K562 (cell line): Measurements from ENCODE around the gene COQ3. TPM values are rescaled to one million over a fixed set of nuclear protein-coding genes. Genes with fewer than 3 reads are reported as not detected.
A peak's percentile ranks its signal among the peaks of the same experiment; 100 is the strongest.

Experiments
- ARNT ChIP-seq, 2 experiments: fragments of 450-650 bp; IDR thresholded peaks; 2 replicates each; pipeline ENCODE4 v1.6.1; 2016; ENCODE audit warnings: mild to moderate bottlenecking in 1 of 2
- CC2D1A ChIP-seq: fragments of 450-650 bp; IDR thresholded peaks from 2 replicates; pipeline ENCODE4 v1.6.1; 2017; ENCODE audit warnings: mild to moderate bottlenecking
- CEBPZ ChIP-seq: fragments of 150-350 bp; IDR thresholded peaks from 2 replicates; pipeline ENCODE4 v1.6.1; 2014; ENCODE audit warnings: low read depth, mild to moderate bottlenecking, low read length, borderline replicate concordance
- DIDO1 ChIP-seq: fragments of 450-650 bp; IDR thresholded peaks from 2 replicates; pipeline ENCODE4 v1.6.1; 2016; ENCODE audit warnings: low read depth, missing biosample characterization, missing genetic modification characterization
- HCFC1 ChIP-seq: IDR thresholded peaks from 2 replicates; pipeline ENCODE4 v1.6.1; 2012; ENCODE audit warnings: low read depth, low read length, improper control_type of control experiment
- IRF9 ChIP-seq: fragments of 450-650 bp; IDR thresholded peaks from 2 replicates; pipeline ENCODE4 v1.6.1; 2016; ENCODE audit warnings: missing biosample characterization, missing genetic modification characterization
- NFIX ChIP-seq: fragments of 250-450 bp; sonication (Bioruptor Pico); IDR thresholded peaks from 2 replicates; pipeline ENCODE4 v1.4.0; 2020; ENCODE audit warnings: low read depth, mild to moderate bottlenecking, moderate library complexity
- NFRKB ChIP-seq: fragments of 450-650 bp; IDR thresholded peaks from 2 replicates; pipeline ENCODE4 v1.6.1; 2016; ENCODE audit warnings: low read depth
- PREB ChIP-seq: sonication (generic); formaldehyde crosslinking; IDR thresholded peaks from 2 replicates; pipeline ENCODE4 v1.8.1; 2023; ENCODE audit warnings: mild to moderate bottlenecking, missing genetic modification reagents
- SIN3A ChIP-seq, 2 experiments: fragments of 150-350 bp in 1 of 2; IDR thresholded peaks; 2 replicates each; pipeline ENCODE4 v1.6.1; 2011 to 2016; ENCODE audit warnings: borderline replicate concordance in 2 of 2, low read depth in 2 of 2, low read length in 2 of 2, mild to moderate bottlenecking in 2 of 2, moderate library complexity in 2 of 2; ENCODE audit not compliant: control insufficient read depth in 1 of 2
- SNAPC5 ChIP-seq: fragments of 250-450 bp; sonication (Bioruptor Pico); IDR thresholded peaks from 2 replicates; pipeline ENCODE4 v1.8.0; 2021; ENCODE audit warnings: moderate library complexity, mild to moderate bottlenecking, inconsistent platforms
- SUPT5H ChIP-seq: fragments of 450-650 bp; IDR thresholded peaks from 2 replicates; pipeline ENCODE4 v1.6.1; 2016
- TAF1 ChIP-seq: IDR thresholded peaks from 2 replicates; pipeline ENCODE4 v1.6.1; 2011; ENCODE audit warnings: mild to moderate bottlenecking, low read length, moderate library complexity; ENCODE audit not compliant: insufficient read depth, control insufficient read depth, severe bottlenecking; ENCODE audit errors: extremely low read depth
- ZBTB33 ChIP-seq: sonication (generic); formaldehyde crosslinking; IDR thresholded peaks from 2 replicates; pipeline ENCODE4 v1.8.1; 2023; ENCODE audit warnings: mild to moderate bottlenecking, missing genetic modification reagents
- ZNF212 ChIP-seq: fragments of 450-650 bp; formaldehyde crosslinking; IDR thresholded peaks from 2 replicates; pipeline ENCODE4 v1.4.0; 2020; ENCODE audit warnings: mild to moderate bottlenecking
- ZNF699 ChIP-seq: fragments of 250-450 bp; sonication (Bioruptor Pico); IDR thresholded peaks from 2 replicates; pipeline ENCODE4 v1.8.0; 2021; ENCODE audit warnings: mild to moderate bottlenecking, moderate library complexity; ENCODE audit not compliant: insufficient replicate concordance
- polyA plus RNA-seq, 8 experiments: library from polyadenylated mRNA; depleted of rRNA in 4 of 8; stranded (reverse) in 5 of 8; unstranded in 3 of 8; fragments of >200 nt; fragmentation: Nextera tagmentation in 2 of 8; fragmentation: Illumina TruSeq in 1 of 8; extraction: Ambion mirVana in 2 of 8; extraction: Trizol in 1 of 8; gene quantifications; 2 replicates each; pipeline versions ENCODE4 v1.2.1 to v1.2.3, GENCODE V29; 2011 to 2014; ENCODE audit warnings: inconsistent platforms in 1 of 8, missing spikeins in 1 of 8
- total RNA-seq, 7 experiments: library from RNA; depleted of rRNA in 6 of 7; stranded (reverse); fragments of >200 nt in 6 of 7; fragmentation: Illumina TruSeq in 2 of 7; extraction: Trizol in 2 of 7; gene quantifications; 2 replicates each; pipeline versions ENCODE4 v1.2.1 to v1.2.3, GENCODE V29; 2011 to 2021; ENCODE audit warnings: low replicate concordance in 1 of 7

The COQ3 gene
- total and polyA plus RNA-seq, 9 of the 15 experiments (the other 6 are each of a cell fraction or from before 2014, with no cell fraction given), result 16.9 to 137 (median 33.9) TPM

GRCh38 chr6:99393698-99394531 is at the start of gene COQ3 (continued):
- TF ChIP-seq IRF9 (no peak), NFIX (CRISPR knock-in tag) (no peak), DIDO1 (tag) (peak; percentile 86), NFRKB (peak; percentile 73; the same call in 1 of the 2 replicates), ZNF699 (CRISPR knock-in tag) (no peak), SIN3A (IDR thresholded peaks at IDR 0.05; ENCODE audit: borderline replicate concordance in 2 of 2, control insufficient read depth in 1 of 2, low read depth in 2 of 2, low read length in 2 of 2) (no peak), ARNT (IDR thresholded peaks at IDR 0.05) (peak in 1 of 2 experiments; percentile 91; a peak in 2 of 4 replicates), SNAPC5 (no peak), ZNF212 (CRISPR knock-in tag) (no peak), CC2D1A (peak; percentile 77; the same call in 1 of the 2 replicates), HCFC1 (peak; percentile 73), SUPT5H (peak; percentile 86), TAF1 (peak; percentile 77), ZBTB33 (CRISPR knock-in tag) (peak; percentile 70), PREB (CRISPR knock-in tag) (0 out of 2 replicates have a peak, but pooled peaks have one; percentile 81), CEBPZ (no peak)
